GM20000 (cell line): ENCODE data around the gene GTPBP3.
A peak's percentile ranks its signal among the peaks of the same experiment; 100 is the strongest.

Experiments
- DNase-seq: peaks from one replicate; pipeline ENCODE4 v3.0.0; 2012; ENCODE audit warnings: low spot score
- CTCF ChIP-seq: IDR thresholded peaks from 2 replicates; pipeline ENCODE4 v1.5.1; 2012; ENCODE audit warnings: mild to moderate bottlenecking, control low read depth; ENCODE audit errors: extremely low read depth, missing control alignments

Gene GTPBP3

GRCh38 chr19:17330262-17331044 is 6.9 kb upstream of the GTPBP3 start:
- DNase-seq, result no peak
- no peak for TF ChIP-seq CTCF

- DNase-seq, result peak; percentile 29
These were observed 6.3 kb upstream of the GTPBP3 start for GRCh38 chr19:17331045-17331558.

GRCh38 chr19:17332360-17332676 is 5.0 kb upstream of the GTPBP3 start:
- DNase-seq, result no peak
- TF ChIP-seq CTCF, result no peak

More at GRCh38 chr19:17331045-17331558, 6.3 kb upstream of the GTPBP3 start:
- TF ChIP-seq CTCF, result no peak

- peak; percentile 60 for DNase-seq
- TF ChIP-seq CTCF, result no peak
These were observed 4.4 kb upstream of the GTPBP3 start for GRCh38 chr19:17332677-17333581.

- no peak for TF ChIP-seq CTCF
- peak; percentile 74 for DNase-seq
These were observed 3.5 kb upstream of the GTPBP3 start for GRCh38 chr19:17333611-17334413.

GRCh38 chr19:17334414-17335409 is 2.6 kb upstream of the GTPBP3 start, which contains the start of gene ANO8:
Gene ANO8, minus strand, starts transcription at chr19:17334855. Its CDS starts 185 bp downstream, at chr19:17334670.
- no peak for TF ChIP-seq CTCF

More at GRCh38 chr19:17334414-17335409, 2.6 kb upstream of the GTPBP3 start, which contains the start of gene ANO8:
- peak; percentile 96 for DNase-seq
